ENCODE data around the gene CCDC57. TPM values are rescaled to one million over a fixed set of nuclear protein-coding genes. Genes with fewer than 3 reads are reported as not detected.

The CCDC57 gene
- total RNA-seq, 1 donor from 2014 or later = 57.9 TPM

DNA sequence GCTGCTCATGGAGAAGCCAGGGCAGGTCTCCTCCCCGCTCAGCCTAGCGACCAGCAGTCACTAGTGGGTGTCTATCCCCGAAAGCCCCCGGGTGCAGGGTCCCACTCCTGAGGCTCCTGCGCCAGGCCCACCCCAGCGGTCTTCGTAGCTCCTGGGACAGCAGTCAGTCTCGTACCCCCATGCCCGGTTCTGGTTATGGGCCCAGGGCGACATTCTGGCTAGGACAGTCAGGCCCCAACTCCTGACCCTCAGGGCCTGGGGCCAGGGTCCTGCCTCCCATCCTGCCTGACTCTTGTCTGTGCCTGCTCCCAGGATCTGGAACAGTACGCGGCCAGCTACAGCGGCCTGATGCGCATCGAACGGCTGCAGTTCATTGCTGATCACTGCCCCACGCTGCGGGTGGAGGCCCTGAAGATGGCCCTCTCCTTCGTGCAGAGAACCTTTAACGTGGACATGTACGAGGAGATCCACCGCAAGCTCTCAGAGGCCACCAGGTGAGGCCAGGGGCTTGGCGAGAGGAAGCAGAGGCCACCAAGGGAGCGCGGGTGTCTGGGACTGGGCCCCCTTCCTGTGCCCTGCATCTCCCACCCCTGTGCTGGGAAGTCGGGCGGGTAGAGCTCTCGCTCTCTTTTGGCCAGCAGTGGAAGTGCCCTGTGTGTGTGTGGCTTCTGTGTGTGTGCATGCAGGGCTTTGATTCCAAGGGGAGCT is 158.9 kb downstream of the CCDC57 start:
- peaks cover 13% of the 10 kb centered on the region for H3K36me3 Mint-ChIP-seq (ENCODE audit: unreplicated experiment)
- DNase-seq (ENCODE audit: extremely low spot score, unreplicated experiment) = no peak
- H3K27ac Mint-ChIP-seq (ENCODE audit: unreplicated experiment) = no peak overlapping the region
- H3K27me3 Mint-ChIP-seq (ENCODE audit: unreplicated experiment) = no peaks in the 10 kb centered on the region
- H3K9me3 Mint-ChIP-seq (ENCODE audit: unreplicated experiment) = no peaks in the 10 kb centered on the region
- H3K4me3 Mint-ChIP-seq (ENCODE audit: unreplicated experiment) = peak overlapping the region; percentile 78
- peaks cover 17% of the 10 kb centered on the region for H3K4me1 Mint-ChIP-seq (ENCODE audit: unreplicated experiment)
- TF ChIP-seq, protein P1, sequence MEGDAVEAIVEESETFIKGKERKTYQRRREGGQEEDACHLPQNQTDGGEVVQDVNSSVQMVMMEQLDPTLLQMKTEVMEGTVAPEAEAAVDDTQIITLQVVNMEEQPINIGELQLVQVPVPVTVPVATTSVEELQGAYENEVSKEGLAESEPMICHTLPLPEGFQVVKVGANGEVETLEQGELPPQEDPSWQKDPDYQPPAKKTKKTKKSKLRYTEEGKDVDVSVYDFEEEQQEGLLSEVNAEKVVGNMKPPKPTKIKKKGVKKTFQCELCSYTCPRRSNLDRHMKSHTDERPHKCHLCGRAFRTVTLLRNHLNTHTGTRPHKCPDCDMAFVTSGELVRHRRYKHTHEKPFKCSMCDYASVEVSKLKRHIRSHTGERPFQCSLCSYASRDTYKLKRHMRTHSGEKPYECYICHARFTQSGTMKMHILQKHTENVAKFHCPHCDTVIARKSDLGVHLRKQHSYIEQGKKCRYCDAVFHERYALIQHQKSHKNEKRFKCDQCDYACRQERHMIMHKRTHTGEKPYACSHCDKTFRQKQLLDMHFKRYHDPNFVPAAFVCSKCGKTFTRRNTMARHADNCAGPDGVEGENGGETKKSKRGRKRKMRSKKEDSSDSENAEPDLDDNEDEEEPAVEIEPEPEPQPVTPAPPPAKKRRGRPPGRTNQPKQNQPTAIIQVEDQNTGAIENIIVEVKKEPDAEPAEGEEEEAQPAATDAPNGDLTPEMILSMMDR (IDR thresholded peaks at IDR 0.05) = no peak

DNA sequence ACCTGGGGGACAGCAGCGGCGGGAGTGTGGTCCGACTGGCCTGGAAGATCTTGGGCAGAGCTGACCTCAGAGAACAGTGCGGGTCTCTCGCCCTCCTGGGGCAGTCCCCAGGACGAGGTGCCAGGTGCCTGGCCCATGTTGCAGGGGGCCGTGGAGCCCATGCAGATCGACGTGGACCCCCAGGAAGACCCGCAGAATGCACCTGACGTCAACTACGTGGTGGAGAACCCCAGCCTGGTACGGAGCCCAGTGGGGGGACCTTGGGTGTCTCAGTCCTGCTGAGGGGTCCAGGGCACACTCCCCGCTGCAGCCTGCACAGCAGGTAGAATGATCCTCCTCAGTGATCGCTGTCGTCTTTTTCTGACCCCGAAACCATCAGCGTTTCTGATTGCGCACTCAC is 159.5 kb downstream of the CCDC57 start:
- Mint-ChIP-seq H3K27me3 (ENCODE audit: unreplicated experiment) (no peaks in the 10 kb centered on the region), H3K27ac (ENCODE audit: unreplicated experiment) (no peak overlapping the region)
- no peak for DNase-seq (ENCODE audit: extremely low spot score, unreplicated experiment)

DNA sequence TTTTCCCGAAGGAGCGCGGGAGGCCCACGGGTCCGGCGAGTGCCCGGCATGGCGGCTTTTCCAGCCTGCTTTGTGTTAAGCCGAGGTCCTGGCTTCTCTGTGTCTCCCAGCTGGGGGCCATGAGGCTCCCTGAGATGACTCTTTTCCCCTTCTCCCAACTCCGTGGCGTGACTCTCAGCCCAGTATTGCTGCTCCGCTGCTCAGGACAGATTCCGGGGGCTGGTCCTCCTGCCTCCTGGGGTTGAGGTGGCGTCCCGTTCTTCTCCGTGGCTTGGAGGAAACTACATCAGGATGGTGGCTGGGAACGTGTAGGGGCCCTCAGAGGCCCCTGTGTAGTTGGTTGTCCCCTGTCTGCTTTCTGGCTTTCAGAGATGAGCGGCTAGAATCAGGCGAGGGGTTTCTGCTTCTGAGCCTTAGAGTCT is 160.0 kb downstream of the CCDC57 start:
- TF ChIP-seq, protein P1 (IDR thresholded peaks at IDR 0.05) = no peak
- H3K27me3 Mint-ChIP-seq (ENCODE audit: unreplicated experiment) = no peaks in the 10 kb centered on the region
- H3K4me3 Mint-ChIP-seq (ENCODE audit: unreplicated experiment) = peak overlapping the region; percentile 78
- H3K27ac Mint-ChIP-seq (ENCODE audit: unreplicated experiment) = peak overlapping the region; percentile 34
- no peak for DNase-seq (ENCODE audit: extremely low spot score, unreplicated experiment)
- H3K4me1 Mint-ChIP-seq (ENCODE audit: unreplicated experiment) = peaks cover 17% of the 10 kb centered on the region
- H3K9me3 Mint-ChIP-seq (ENCODE audit: unreplicated experiment) = no peaks in the 10 kb centered on the region
- H3K36me3 Mint-ChIP-seq (ENCODE audit: unreplicated experiment) = peaks cover 10% of the 10 kb centered on the region

More for the DNA sequence above, 159.5 kb downstream of the CCDC57 start:
- peak overlapping the region; percentile 78 for H3K4me3 Mint-ChIP-seq (ENCODE audit: unreplicated experiment)
- no peaks in the 10 kb centered on the region for H3K9me3 Mint-ChIP-seq (ENCODE audit: unreplicated experiment)
- TF ChIP-seq, protein P1 (IDR thresholded peaks at IDR 0.05) = no peak
- H3K4me1 Mint-ChIP-seq (ENCODE audit: unreplicated experiment) = peaks cover 17% of the 10 kb centered on the region
- peaks cover 13% of the 10 kb centered on the region for H3K36me3 Mint-ChIP-seq (ENCODE audit: unreplicated experiment)

DNA sequence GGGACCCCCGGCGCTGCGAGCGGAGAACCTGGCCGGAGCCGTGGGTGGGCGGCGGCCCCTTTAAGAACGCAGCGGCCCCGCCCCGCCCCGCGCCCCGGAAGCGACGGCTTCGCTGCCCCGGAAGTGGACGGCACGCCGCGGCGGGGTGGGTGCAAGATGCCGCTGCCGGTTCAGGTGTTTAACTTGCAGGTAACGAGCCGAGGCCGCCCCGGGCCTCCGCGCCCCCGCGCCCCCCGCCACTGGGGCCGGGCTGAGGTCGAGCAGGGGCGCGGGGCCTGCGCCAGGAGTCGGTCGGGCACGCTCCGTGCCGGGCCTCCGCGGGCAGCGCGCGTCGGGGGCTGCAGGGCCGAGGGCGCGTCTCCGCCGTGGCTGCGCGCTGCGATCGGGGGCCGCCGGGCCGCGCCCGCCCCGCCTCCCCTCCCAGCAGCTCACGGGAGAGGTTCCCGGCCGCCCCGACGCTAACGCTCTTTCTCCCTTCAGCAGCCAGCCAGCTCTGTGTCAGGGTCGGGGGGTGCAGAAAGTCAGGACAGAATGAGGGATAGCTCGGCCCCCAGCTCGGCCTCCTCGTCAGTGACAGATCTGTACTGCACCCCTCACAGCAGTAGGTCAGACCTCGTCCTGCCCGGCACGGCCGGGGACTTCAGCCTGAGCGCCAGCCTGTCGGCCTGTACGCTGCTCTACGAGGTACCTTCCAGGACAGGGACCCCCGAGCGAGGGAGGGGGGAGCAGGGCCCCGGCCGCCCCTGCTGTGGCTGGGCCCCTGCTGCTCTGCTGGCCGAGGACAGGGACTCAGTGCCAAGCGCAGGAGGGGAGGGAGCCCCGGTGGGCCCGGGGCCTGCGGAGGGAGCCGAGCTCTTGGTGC is 160.6 kb downstream of the CCDC57 start, which contains the start of the genes GPS1 and RFNG:
Gene GPS1 (plus strand): TSS at position 123 of the 862 bp plus-strand sequence. CDS start 34 bp downstream, at position 157.
Gene RFNG (minus strand): TSS at position 36 of the 862 bp plus-strand sequence. CDS start 45 bp downstream, outside the sequence.
- Mint-ChIP-seq H3K4me3 (ENCODE audit: unreplicated experiment) (peak within 1 kb of the TSS; percentile 84), H3K27me3 (ENCODE audit: unreplicated experiment) (no peaks in the 10 kb centered on the region), H3K9me3 (ENCODE audit: unreplicated experiment) (no peaks in the 10 kb centered on the region), H3K4me1 (ENCODE audit: unreplicated experiment) (peaks cover 17% of the 10 kb centered on the region), H3K27ac (ENCODE audit: unreplicated experiment) (peak within 1 kb of the TSS; percentile 72), H3K36me3 (ENCODE audit: unreplicated experiment) (peaks cover 14% of the 10 kb centered on the region)
- TF ChIP-seq, protein P1 (IDR thresholded peaks at IDR 0.05) = no peak
- DNase-seq (ENCODE audit: extremely low spot score, unreplicated experiment) = no peak

Small RNAs within 50 kb of the gene (microRNA-seq; reads per million reads assigned to microRNA genes)
- not detected for gene MIR6787 (ENCODE audit: unreplicated experiment)

Other genes starting within 250 kb of the CCDC57 start
- 45.9 and 47.1 TPM in 2 replicates for gene ASPSCR1, start 235.2 kb downstream of the CCDC57 start, total RNA-seq
- 29.4 and 31.7 TPM in 2 replicates for gene CENPX, start 190.0 kb downstream of the CCDC57 start, total RNA-seq
- gene LRRC45, start 189.5 kb downstream of the CCDC57 start, total RNA-seq = 9.4 and 9.8 TPM in 2 replicates
- 19.4 and 21.8 TPM in 2 replicates for gene RAC3, start 181.2 kb downstream of the CCDC57 start, total RNA-seq
- 69.0 and 71.0 TPM in 2 replicates for gene DCXR, start 175.1 kb downstream of the CCDC57 start, total RNA-seq
- gene RFNG, start 161.0 kb downstream of the CCDC57 start, total RNA-seq = 37.3 and 41.0 TPM in 2 replicates
- 100 and 108 TPM in 2 replicates for gene GPS1, start 160.9 kb downstream of the CCDC57 start, total RNA-seq
- 69.3 and 73.3 TPM in 2 replicates for gene DUS1L, start 147.0 kb downstream of the CCDC57 start, total RNA-seq
- 134 and 136 TPM in 2 replicates for gene FASN, start 114.6 kb downstream of the CCDC57 start, total RNA-seq
- 12.9 and 18.1 TPM in 2 replicates for gene SLC16A3, start 16.2 kb upstream of the CCDC57 start, total RNA-seq
- 118 and 124 TPM in 2 replicates for gene CSNK1D, start 60.9 kb upstream of the CCDC57 start, total RNA-seq
- gene CD7, start 104.8 kb upstream of the CCDC57 start, total RNA-seq = 1.0 TPM in 2 replicates
- gene SECTM1, start 120.9 kb upstream of the CCDC57 start, total RNA-seq = 24.1 and 28.6 TPM in 2 replicates
- not detected in 2 replicates for gene TEX19, start 146.4 kb upstream of the CCDC57 start, total RNA-seq
- gene UTS2R, start 158.9 kb upstream of the CCDC57 start, total RNA-seq = not detected in 2 replicates
- gene HEXD, start 205.5 kb upstream of the CCDC57 start, total RNA-seq = 21.9 and 26.5 TPM in 2 replicates
- gene OGFOD3, start 205.7 kb upstream of the CCDC57 start, total RNA-seq = 30.7 and 32.8 TPM in 2 replicates
- gene CYBC1, start 237.9 kb upstream of the CCDC57 start, total RNA-seq = 69.8 and 78.7 TPM in 2 replicates
- gene NARF, start 245.9 kb upstream of the CCDC57 start, total RNA-seq = 65.7 and 72.8 TPM in 2 replicates